Suprapubic skin (tissue), 4 donors: Measurements from ENCODE around the gene VEGFA. TPM values are rescaled to one million over a fixed set of nuclear protein-coding genes. Genes with fewer than 3 reads are reported as not detected.
A peak's percentile ranks its signal among the peaks of the same experiment; 100 is the strongest.

Experiments
- DNase-seq, 2 donors: peaks; one replicate each; pipeline ENCODE4 v3.0.0-alpha.2; 2019; ENCODE audit warnings: low spot score in 2 of 2
- H3K27ac ChIP-seq: fragments of 200-600 bp; sonication (generic); one replicate; pipeline ENCODE4 v1.5.1; 2019
- H3K27me3 ChIP-seq: fragments of 200-600 bp; sonication (generic); one replicate; pipeline ENCODE4 v1.5.1; 2019
- H3K36me3 ChIP-seq: fragments of 200-600 bp; sonication (generic); one replicate; pipeline ENCODE4 v1.5.1; 2019
- H3K4me1 ChIP-seq: fragments of 200-600 bp; sonication (generic); one replicate; pipeline ENCODE4 v1.5.1; 2019
- H3K4me3 ChIP-seq: fragments of 200-600 bp; sonication (generic); one replicate; pipeline ENCODE4 v1.5.1; 2019; ENCODE audit warnings: mild to moderate bottlenecking
- H3K9me3 ChIP-seq: fragments of 200-600 bp; sonication (generic); one replicate; pipeline ENCODE4 v1.5.1; 2019
- CTCF ChIP-seq, 2 donors: fragments of 200-600 bp in 1 of 2; fragments of 450-650 bp in 1 of 2; sonication (generic) in 1 of 2; IDR thresholded peaks; one replicate each; pipeline ENCODE4 v1.5.1; 2016 to 2019; ENCODE audit warnings: antibody characterized with exemption in 2 of 2, mild to moderate bottlenecking in 1 of 2, moderate library complexity in 1 of 2
- EP300 ChIP-seq: sonication (generic); formaldehyde crosslinking; IDR thresholded peaks from one replicate; pipeline ENCODE4 v1.6.1; 2017; ENCODE audit warnings: antibody characterized with exemption
- POLR2A ChIP-seq, 2 donors: fragments of 450-650 bp; IDR thresholded peaks; one replicate each; pipeline ENCODE4 v1.6.1; 2017; ENCODE audit warnings: antibody characterized with exemption in 2 of 2, mild to moderate bottlenecking in 2 of 2, moderate library complexity in 2 of 2
- POLR2AphosphoS5 ChIP-seq, 3 donors: sonication (generic); formaldehyde crosslinking; IDR thresholded peaks; one replicate each; pipeline ENCODE4 v1.6.1; 2017; ENCODE audit warnings: antibody characterized with exemption in 3 of 3
- WGBS: methylation state at CpG from one replicate; pipeline ENCODE4 v1.1.5; 2018; 5-methylcytosine and 5-hydroxymethylcytosine counted together
- total RNA-seq, 4 donors: library from RNA; depleted of rRNA; stranded (reverse); fragments of >200 nt; gene quantifications; one replicate each; pipeline ENCODE4 v1.1.0, GENCODE V29; 2016

The VEGFA gene
- total RNA-seq, 4 donors from 2014 or later, result 25.4 to 147 (median 43.6) TPM

- no peak for DNase-seq
- peak overlapping the region; percentile 95 for H3K4me3 ChIP-seq
- 49% methylated on average over 4 of the region's 4 CpGs for WGBS
- H3K27me3 ChIP-seq, result no peaks in the 10 kb centered on the region
- no peaks in the 10 kb centered on the region for H3K9me3 ChIP-seq
- peaks cover 35% of the 10 kb centered on the region for H3K36me3 ChIP-seq
- TF ChIP-seq POLR2AphosphoS5 (IDR thresholded peaks at IDR 0.05), result no peak
- TF ChIP-seq CTCF (IDR thresholded peaks at IDR 0.05), result no peak
- H3K27ac ChIP-seq, result peak overlapping the region; percentile 36
- peaks cover 56% of the 10 kb centered on the region for H3K4me1 ChIP-seq
These were observed 5.5 kb downstream of the VEGFA start for GRCh38 chr6:43775535-43775885.

- 80% methylated on average over 6 of the region's 8 CpGs for WGBS
- DNase-seq, result no peak
- peaks cover 42% of the 10 kb centered on the region for H3K36me3 ChIP-seq
- no peak overlapping the region for H3K4me3 ChIP-seq
- TF ChIP-seq CTCF (IDR thresholded peaks at IDR 0.05) (no peak), POLR2A (IDR thresholded peaks at IDR 0.05) (no peak), EP300 (no peak), POLR2AphosphoS5 (IDR thresholded peaks at IDR 0.05) (no peak)
- H3K27ac ChIP-seq, result no peak overlapping the region
- no peaks in the 10 kb centered on the region for H3K9me3 ChIP-seq
- peaks cover 60% of the 10 kb centered on the region for H3K4me1 ChIP-seq
- no peaks in the 10 kb centered on the region for H3K27me3 ChIP-seq
These were observed 6.2 kb downstream of the VEGFA start for GRCh38 chr6:43776115-43776798.

- Histone ChIP-seq H3K27me3 (no peaks in the 10 kb centered on the region), H3K9me3 (no peaks in the 10 kb centered on the region), H3K36me3 (peaks cover 50% of the 10 kb centered on the region), H3K4me3 (no peak overlapping the region), H3K27ac (no peak overlapping the region), H3K4me1 (peaks cover 56% of the 10 kb centered on the region)
- no peak for TF ChIP-seq POLR2A (IDR thresholded peaks at IDR 0.05)
- no peak for TF ChIP-seq EP300
- no peak for TF ChIP-seq CTCF (IDR thresholded peaks at IDR 0.05)
- no peak for TF ChIP-seq POLR2AphosphoS5 (IDR thresholded peaks at IDR 0.05)
- 82% methylated on average over 18 of the region's 18 CpGs for WGBS
- no peak for DNase-seq
These were observed 7.1 kb downstream of the VEGFA start for GRCh38 chr6:43776799-43777776.

DNA sequence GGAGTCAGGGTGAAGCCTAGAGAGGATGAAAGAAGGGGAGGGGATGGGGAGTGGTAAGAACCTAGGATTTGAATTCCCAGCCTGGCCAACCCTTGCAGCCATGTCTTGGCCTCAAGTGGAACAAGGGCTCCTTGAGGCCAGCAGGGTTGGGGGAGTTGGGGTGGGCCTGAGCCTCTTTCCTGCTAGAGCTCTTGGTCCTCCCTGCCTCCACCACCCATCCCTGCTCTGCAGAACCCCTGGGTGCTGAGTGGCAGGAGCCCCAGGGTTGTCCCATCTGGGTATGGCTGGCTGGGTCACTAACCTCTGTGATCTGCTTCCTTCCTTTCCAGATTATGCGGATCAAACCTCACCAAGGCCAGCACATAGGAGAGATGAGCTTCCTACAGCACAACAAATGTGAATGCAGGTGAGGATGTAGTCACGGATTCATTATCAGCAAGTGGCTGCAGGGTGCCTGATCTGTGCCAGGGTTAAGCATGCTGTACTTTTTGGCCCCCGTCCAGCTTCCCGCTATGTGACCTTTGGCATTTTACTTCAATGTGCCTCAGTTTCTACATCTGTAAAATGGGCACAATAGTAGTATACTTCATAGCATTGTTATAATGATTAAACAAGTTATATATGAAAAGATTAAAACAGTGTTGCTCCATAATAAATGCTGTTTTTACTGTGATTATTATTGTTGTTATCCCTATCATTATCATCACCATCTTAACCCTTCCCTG lies 8.3 kb downstream of the VEGFA start:
- Histone ChIP-seq H3K27ac (no peak overlapping the region), H3K9me3 (no peaks in the 10 kb centered on the region), H3K4me1 (peaks cover 44% of the 10 kb centered on the region), H3K27me3 (no peaks in the 10 kb centered on the region), H3K36me3 (peaks cover 62% of the 10 kb centered on the region), H3K4me3 (no peak overlapping the region)
- 83% methylated on average over 4 of the region's 4 CpGs for WGBS
- TF ChIP-seq POLR2A (IDR thresholded peaks at IDR 0.05) (no peak), CTCF (IDR thresholded peaks at IDR 0.05) (no peak), EP300 (no peak), POLR2AphosphoS5 (IDR thresholded peaks at IDR 0.05) (no peak)
- no peak for DNase-seq
